ENCODE measurements around the gene SRGAP3. TPM values are rescaled to one million over a fixed set of nuclear protein-coding genes. Genes with fewer than 3 reads are reported as not detected.

SRGAP3 gene
- total and polyA plus RNA-seq, 10 of the 15 experiments (the other 5 are each of a cell fraction or from before 2014, with no cell fraction given), result 0.32 to 1.7 (median 0.99) TPM

DNA sequence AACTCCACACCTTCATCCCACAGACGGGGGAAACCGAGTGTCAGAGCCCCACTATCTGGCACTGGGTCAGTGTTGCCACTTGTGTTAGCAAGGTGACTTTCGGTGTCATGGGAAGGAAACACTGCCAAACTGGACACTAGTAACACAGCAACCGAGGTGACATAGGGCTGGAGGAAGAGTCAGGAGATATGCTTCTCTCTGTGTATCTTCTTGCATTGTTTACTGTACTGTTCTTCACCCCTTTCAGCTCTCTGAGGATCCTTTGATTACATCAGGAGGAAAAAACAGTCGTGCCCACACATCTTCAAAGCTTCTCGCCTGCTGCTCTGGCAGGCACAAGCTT lies 176.8 kb downstream of the SRGAP3 start (continued):
- TF ChIP-seq HDAC2 (IDR thresholded peaks at IDR 0.05) (no peak), ZNF207 (IDR thresholded peaks at IDR 0.05; ENCODE audit: borderline replicate concordance) (no peak), TBL1XR1 (IDR thresholded peaks at IDR 0.05; ENCODE audit: low read depth, low read length) (no peak), TAF1 (IDR thresholded peaks at IDR 0.05; ENCODE audit: borderline replicate concordance, low read depth, low read length) (no peak), PAX5 (IDR thresholded peaks at IDR 0.05; ENCODE audit: borderline replicate concordance, low read depth, low read length) (no peak), NRF1 (conservative IDR thresholded peaks at IDR 0.05; ENCODE audit: low read depth, low read length) (no peak), RBBP5 (conservative IDR thresholded peaks at IDR 0.05) (no peak)

DNA sequence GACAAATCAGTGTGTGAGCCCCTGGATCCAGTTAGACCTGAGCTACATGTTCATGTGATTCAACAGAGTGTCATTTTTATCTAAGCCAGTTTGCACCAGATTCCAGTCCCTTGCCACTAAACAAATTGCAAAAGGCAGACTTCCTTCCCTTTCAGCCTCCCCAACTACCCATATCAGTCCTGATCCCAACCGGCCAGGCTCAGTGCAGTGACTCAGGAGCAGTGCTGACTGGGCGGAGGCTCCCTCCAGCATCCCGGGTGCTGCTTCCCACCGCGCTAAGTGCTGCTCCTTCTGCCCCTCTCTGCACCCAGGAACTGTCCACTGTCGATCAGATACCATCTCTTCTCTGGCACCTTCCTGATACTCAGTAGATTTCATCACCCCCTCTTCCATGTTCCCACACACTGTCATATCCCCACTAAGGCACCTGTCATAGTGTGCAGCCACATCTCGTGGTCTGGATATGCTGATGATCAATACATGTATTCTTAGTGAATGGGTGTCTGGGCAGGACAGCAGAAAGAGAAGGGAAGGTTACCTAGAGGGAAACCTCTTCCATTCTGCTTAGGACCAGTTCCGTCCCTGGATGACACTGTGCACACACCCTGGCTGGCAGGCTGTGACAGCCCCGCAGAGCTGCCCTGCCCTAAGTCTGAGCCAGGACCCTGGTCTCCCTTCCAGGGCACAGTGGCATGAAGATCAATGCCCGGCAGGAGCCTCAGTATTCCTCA lies 177.3 kb downstream of the SRGAP3 start:
- Histone ChIP-seq H3K36me3 (ENCODE audit: control insufficient read depth in 2 of 2, insufficient read depth in 2 of 2, low read length in 1 of 2) (no peaks in the 10 kb centered on the region), H3K4me2 (ENCODE audit: control insufficient read depth, insufficient read depth) (no peak overlapping the region), H3K4me3 (no peak overlapping the region), H2AFZ (ENCODE audit: control insufficient read depth, low read depth, low read length) (no peak overlapping the region), H3K9me3 (replicated peaks; ENCODE audit: control insufficient read depth, insufficient read depth, low read length) (no peaks in the 10 kb centered on the region), H3K9ac (ENCODE audit: control insufficient read depth, insufficient read depth, low read length) (no peak overlapping the region), H3K27ac (ENCODE audit: control insufficient read depth, insufficient read depth) (no peak overlapping the region), H3K27me3 (replicated peaks in 1 of 2; ENCODE audit: control insufficient read depth in 2 of 2, insufficient read depth in 2 of 2, low read length in 1 of 2) (no peaks in the 10 kb centered on the region), H4K20me1 (ENCODE audit: control insufficient read depth, insufficient read depth) (no peaks in the 10 kb centered on the region; the same call in 1 of the 2 replicates), H3K4me1 (ENCODE audit: control insufficient read depth, insufficient read depth, low read length) (no peaks in the 10 kb centered on the region), H3K79me2 (ENCODE audit: control insufficient read depth, insufficient read depth, low read length) (no peaks in the 10 kb centered on the region)
- intact Hi-C loops (cut with micrococcal nuclease; ENCODE audit: unreplicated experiment), result no loop called here
- ChIA-PET CTCF (interaction anchor here (1.2 to 1.6 kb wide), 3 partner anchors 8 to 84 kb away, joined by 3 to 7 read pairs (median 3); no protein-coding TSS in a partner anchor), SMC1A (ENCODE audit: uncharacterized antibody, unreplicated experiment) (no interaction called here), POLR2A (no interaction called here), RAD21 (ENCODE audit: unreplicated experiment) (no interaction called here)
- BruUV-seq (replicated peaks), result no TSS peak
- in situ Hi-C loops (cut with MboI), result no loop called here
- TF ChIP-seq TARDBP (IDR thresholded peaks at IDR 0.05; ENCODE audit: borderline replicate concordance) (no peak), NBN (IDR thresholded peaks at IDR 0.05) (no peak)
- TF ChIP-seq, protein P1, sequence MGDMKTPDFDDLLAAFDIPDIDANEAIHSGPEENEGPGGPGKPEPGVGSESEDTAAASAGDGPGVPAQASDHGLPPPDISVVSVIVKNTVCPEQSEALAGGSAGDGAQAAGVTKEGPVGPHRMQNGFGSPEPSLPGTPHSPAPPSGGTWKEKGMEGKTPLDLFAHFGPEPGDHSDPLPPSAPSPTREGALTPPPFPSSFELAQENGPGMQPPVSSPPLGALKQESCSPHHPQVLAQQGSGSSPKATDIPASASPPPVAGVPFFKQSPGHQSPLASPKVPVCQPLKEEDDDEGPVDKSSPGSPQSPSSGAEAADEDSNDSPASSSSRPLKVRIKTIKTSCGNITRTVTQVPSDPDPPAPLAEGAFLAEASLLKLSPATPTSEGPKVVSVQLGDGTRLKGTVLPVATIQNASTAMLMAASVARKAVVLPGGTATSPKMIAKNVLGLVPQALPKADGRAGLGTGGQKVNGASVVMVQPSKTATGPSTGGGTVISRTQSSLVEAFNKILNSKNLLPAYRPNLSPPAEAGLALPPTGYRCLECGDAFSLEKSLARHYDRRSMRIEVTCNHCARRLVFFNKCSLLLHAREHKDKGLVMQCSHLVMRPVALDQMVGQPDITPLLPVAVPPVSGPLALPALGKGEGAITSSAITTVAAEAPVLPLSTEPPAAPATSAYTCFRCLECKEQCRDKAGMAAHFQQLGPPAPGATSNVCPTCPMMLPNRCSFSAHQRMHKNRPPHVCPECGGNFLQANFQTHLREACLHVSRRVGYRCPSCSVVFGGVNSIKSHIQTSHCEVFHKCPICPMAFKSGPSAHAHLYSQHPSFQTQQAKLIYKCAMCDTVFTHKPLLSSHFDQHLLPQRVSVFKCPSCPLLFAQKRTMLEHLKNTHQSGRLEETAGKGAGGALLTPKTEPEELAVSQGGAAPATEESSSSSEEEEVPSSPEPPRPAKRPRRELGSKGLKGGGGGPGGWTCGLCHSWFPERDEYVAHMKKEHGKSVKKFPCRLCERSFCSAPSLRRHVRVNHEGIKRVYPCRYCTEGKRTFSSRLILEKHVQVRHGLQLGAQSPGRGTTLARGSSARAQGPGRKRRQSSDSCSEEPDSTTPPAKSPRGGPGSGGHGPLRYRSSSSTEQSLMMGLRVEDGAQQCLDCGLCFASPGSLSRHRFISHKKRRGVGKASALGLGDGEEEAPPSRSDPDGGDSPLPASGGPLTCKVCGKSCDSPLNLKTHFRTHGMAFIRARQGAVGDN (IDR thresholded peaks at IDR 0.05), result no peak
- WGBS (ENCODE audit: insufficient coverage, insufficient replicate concordance, low lambda C conversion rate, missing lambda C conversion rate), result 55% methylated on average over 10 of the region's 10 CpGs
- FAIRE-seq, result no peak
- DNase-seq (ENCODE audit: low read depth, low spot score), result no peak
- no peak for ATAC-seq
